Activated naive CD4-positive, alpha-beta T cell treated with Interleukin-2 at 50 U/mL for 16 hours (primary cell): ENCODE data around the gene A3GALT2.

Experiments used
- DNase-seq: peaks from one replicate; pipeline ENCODE4 v3.0.0-alpha.2; 2020

A3GALT2 gene

DNA sequence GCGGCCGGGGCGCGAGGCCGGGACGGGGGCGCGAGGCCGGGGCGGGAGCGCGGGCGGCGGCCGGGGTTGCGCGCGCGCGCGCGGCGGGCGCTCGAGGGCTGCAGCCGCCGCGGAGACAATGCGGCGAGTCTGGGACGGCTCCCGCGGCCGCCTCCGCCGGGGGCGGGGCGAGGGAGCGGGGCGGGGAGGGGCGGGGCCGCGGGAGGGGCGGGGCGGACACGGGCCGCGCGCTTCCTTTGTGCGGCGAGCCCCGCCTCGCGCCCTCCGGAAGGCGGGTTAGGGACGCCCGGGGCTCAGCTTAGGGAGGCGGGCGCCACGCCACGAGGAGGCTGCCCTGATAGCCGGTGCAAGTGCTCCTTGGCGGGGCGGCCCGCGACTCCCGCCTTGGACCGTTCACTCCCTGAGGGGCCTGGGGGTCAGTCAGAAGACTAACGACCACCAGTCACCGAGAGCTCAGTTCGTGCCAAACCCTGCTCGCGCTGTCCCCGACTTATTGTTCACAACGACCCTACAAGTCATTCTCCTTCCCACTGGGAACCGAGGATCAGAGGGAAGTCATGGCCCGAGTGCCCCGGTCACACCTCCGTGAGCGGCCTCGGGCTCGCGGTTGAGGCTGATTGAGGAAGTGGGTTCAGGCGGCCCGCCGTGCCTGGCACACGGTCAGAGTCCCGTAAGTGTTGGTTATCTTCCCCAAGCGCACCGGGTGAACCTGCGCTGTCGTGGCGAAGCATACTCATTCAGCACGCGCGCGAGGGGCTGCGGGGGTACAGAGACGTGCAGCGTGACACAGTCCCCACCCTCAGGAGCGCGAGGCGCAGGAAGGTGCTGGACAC, 29.1 kb upstream of the A3GALT2 start:
- peak; percentile 83 for DNase-seq

DNA sequence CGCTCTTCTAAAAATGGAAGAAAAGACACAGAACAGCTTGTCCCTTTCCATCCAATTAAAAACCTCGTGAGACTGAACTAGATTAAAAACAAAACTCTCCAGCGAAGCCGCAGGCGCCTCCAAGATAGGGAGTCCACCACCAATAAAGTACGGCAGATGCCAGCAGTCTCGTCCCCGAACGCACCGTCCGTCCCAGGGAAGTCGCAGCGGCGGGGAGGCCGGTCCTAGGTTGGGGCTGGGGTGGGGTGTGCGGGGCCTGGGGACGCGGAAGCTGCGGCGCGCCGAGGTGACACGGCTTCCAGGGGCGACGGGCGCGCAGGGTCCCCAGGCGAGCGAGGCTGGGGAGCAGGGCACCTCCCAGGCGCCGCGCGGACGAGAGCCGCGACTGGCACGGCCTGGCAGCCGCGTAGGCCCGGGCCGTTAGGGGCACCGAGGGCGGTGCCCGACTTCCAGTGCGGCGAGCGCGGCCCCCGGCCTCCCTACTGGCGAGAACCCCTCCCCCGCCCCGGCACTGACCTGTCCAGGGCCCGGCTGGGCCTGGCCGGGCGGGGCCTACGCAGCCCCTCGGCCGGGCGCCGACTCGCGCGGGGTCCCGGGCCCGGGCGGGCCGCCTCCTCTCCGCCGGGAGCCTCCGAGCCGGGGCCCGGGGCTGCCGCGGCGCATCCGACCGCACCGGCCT, 28.3 kb upstream of the A3GALT2 start:
- peak; percentile 45 for DNase-seq

DNA sequence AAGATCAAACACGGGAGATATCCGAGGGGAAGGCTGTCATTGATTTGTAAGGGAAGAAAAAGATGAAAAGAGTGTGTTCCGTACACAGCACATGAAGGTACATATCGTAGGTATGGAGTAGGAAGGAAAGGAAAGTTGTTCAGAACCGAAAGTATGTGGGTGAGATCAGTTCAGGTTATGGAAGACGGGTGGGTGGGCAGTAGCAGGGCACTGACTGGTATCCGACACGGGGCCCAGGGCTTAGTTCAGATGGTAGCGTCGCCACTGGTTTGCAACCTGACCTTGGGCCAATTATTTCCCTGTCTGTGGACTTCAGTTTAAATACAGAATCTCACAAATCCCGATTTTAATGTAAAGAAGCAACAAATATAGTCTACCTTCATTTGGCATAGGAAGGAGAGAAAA, 27.8 kb upstream of the A3GALT2 start:
- DNase-seq = peak; percentile 35

DNA sequence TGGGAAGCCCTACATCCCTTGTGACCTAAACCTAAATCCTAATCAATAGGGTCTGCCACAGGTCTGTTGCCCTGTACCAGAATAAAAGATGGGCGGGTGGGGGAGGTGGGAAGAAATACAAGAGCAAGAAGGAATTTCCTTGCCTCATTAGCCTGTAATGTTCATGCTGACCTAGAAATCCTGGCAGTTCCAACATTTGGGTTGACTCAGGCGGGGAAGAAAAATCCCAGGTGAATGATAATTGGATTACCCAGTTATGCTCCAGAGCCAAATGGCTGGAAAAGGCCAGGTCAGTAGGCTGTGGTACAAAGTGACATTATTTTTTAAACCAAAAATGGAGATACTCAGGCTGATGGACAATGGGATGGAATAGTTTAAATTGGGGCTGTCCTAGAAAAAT, 27.3 kb upstream of the A3GALT2 start:
- no peak for DNase-seq

DNA sequence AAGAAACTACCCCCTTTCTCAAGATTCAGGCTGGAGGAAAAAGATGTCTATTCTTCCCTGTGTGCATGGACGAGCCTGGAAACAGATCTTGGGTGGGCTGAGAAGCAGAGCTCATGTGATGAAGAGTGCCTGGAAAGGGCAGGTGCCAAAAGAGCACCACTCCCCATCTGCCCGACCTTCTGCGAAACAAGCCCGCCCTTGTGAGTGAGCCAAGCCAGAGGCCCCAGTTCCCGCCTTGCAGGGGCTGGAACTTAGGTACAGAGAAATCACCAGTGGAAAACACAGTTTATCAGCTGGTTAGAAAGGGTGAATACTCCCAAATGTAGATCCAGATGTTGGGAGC, 26.7 kb upstream of the A3GALT2 start:
- DNase-seq = no peak

DNA sequence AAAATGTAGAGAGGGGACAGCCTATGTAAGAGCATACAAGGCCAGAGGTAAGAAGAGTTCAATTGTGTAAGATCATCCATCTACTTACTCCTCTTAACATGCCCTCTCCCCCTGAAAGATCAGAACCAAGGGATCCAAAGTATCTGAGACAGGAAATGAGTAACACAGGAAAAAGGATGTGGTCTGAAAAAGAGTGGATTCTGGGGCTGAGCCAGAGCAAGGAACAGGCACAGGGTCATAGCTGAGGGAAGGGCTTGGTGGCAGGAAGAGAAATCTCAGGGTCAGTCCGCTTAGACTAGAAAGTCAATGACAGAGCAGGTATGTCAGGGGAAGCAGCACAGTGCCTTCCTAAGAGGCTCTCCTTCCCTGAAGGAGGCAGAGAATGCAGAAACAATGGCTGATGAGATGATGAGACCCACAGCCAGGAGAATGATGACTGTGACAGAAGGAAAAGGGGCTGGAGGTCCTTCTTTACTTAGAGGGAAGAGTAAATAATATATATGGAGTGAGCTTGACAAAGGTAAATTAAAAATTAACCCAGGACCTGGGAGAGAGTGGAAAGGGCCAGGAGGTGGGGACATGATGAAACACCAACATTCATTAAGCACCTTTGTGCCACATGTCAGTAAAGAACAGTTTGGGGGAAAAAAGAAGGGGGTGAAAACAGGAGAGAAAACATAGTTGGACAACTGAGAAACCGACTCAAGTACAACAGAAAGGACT, 26.2 kb upstream of the A3GALT2 start:
- no peak for DNase-seq

DNA sequence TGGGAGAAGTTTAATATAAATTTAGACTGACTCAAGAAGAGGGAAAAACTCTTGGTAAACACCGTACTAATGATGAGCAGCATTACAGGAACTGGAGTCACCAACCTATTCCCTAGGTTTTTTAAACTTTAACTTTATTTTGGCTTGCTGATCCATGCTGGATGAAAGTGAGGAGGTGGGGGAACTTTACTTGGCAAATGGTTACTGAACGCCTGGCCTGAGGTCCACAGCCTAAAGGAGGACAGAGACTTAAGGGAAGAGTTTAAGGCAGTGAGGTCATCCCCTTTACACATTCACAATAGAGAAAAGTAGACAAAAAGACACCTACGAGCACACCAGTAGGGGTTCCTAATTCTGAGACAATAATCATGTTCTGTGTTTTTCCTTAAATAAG, 25.6 kb upstream of the A3GALT2 start:
- no peak for DNase-seq

DNA sequence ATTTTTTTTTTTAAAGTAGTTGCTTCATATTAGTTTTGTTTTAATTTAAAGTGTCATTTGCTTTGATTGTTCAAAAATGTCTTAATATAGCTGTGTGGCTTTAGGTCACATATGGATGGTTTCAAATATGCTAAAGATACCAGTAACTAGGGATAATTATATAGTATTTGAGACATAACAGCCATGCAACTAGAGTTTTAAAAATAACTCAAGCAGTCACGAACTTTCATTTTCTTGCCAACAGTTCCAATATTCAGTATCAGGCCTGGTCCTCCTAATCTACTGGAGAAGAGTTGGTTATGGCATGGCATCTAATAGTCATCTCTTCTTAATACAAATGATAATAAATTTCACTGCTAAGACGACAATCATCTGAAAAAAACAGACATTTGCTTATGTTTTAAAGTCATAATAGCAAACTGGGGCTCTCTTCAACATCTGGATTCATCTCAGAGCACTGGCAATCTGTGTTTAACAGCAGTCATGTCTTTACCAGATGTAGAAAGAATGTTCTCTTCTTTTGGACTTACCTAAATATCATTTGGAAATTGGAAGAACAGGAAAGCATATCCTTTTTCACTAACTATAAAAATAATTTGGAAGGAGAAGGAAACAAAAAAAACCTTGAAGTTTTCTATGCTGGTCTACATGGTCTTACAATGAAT, 24.1 kb upstream of the A3GALT2 start:
- DNase-seq = no peak

DNA sequence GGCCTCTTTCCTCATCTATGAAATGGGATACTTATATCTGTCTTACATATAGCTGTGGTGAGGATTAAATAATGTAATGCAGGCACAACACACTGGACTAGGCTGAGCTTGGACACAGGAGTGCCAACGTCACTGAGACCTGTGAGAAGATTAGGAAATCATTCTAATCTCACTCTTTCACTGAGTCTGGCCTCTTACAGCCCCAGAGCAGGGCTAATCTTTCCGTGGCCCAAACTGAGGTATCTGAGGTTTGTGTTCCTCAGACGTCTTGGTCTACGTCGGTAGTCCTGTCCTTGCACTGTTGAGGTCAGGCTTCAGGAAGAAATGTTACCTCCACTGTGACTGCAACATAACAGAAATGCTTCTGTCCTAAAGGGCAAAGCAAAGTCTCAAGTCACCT, 22.6 kb upstream of the A3GALT2 start:
- DNase-seq = no peak

DNA sequence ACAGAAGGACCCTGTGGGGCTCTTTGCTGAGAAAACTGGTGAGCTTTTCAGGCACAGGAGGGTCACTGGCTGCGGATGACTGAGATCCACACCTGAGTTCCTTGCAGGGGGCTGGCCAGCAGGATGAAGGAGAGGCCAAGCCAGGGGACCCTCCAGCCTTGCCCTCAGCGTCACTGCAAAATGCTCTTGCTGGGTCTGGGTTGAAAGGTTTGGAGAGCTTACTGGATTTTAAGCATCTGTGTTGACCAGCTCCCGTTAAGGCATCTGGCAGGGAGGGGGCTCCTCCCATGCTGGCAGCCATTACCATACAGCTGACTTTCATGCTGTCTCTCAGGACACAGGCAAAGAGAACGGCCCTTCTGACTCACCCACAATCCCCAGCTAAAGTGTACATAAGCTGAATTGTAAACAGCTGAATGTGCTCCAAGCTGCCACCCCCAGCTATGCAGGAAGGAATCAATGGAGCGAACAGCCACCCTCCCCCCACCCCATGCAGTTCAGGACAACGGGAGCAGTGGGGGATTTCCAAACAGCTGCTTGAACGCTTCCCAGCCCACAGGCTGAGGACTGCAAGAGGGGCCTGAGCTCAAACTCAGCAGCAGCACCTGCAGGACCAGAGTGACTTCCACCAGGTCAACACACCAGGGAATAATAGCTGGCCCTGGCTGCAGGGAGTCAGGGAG, 21.3 kb upstream of the A3GALT2 start:
- no peak for DNase-seq

DNA sequence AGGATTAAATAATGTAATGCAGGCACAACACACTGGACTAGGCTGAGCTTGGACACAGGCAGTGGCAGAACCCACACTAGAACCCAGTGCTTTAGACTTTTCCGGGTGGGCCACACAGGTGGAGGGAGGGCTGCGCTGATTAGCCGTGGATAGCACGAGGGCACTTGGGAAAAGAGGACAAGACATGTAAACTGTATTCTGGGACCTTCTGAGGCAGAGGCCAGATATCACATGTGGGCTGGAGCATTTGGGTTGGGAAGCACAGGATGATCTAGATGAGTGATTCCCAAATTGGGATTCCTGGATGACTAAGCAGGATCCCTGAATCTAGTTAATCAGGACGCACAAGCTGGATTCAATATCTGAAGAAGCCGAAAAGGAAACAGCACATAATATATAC, 20.3 kb upstream of the A3GALT2 start:
- DNase-seq = no peak

DNA sequence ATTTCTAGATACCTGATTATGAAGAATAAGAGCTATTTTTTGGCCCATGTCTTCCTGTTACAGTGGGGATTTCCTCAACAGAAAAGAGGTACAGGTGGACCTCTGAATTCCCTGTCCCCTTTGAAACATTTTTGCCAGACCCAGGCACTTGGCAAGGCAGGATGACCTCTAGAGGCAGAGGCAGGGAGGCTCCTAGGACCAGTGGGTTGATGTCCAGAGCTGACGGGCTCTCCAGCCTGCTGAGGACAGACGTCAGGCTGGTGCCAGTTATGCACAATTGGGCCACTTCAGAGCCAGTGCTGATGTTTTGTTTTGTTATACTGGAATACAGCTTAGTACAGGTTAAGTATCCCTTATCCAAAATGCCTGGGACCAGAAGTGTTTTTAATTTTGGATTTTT, 18.5 kb upstream of the A3GALT2 start:
- no peak for DNase-seq

DNA sequence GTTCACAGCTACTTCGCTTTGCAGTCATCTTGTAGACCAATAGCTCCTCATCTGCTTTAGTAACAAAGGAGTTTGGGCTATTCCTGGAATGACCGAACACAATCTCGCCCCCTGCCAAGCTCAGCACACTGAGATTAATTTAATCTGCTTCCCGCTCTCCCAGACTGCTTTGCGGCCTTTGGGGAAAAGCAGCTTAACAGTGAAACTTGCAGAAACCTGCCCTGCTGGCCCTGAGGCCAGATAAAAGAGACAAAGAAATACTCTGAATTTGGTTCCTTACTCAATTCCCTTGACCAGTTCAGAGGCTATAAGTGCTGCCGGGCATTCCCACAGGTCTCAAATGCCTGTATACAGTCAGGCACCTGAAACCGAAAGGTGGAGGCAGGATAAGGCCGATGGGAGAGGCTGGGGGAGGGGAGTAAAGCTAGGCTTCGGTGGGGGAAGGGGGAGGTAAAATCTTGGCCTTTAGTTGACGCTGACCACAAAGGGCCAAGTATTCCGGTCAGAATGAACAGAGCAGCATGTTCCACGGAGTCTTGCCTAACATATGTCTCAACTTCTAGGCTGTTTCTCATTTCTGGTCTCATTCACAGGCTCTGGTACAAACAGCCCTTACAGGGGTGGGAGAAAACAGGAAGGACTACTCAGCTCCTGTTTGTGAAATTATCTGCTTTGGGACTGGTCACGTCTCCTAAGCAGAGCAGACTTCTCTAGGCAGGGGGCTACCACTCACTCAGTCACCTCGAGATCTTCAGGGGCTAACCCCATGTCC, 17.7 kb upstream of the A3GALT2 start:
- no peak for DNase-seq

DNA sequence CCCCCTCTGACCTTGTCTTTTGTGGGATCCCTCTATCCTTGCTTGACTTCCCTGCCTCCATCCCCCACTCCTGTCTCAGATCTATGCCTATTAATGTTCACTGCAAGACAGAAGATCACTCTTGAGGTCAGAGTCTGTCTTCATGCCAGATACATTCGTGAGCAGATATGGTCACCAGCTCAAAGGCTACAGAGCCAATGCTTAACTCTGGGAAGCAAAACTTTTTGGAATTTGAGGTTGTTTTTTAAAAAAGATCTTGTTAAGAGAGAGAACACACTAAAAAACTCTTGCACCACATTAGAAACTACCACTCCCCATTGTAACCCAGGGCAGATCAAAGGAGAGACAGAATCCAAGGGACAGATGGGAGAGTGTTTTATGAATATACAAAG, 17.1 kb upstream of the A3GALT2 start:
- DNase-seq = no peak

DNA sequence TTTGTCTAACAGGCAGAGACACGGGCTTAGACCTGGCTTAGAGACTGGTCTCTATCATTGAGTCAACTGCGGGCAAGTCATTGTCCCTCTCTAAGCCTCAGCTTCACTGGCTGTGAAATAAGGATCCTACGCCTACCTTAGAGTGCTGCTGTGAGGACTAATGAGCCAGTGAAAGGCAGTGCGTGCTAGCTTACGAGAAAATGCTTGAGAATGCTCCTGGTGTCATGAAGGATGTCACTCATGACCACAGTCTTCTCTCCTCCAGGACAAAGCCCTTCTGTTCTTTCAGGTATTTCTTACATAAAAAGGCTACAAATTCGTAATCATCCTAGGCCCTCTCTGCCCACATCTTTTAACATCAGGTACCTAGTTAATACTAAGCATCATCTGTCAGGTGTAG, 16.5 kb upstream of the A3GALT2 start:
- DNase-seq = no peak

DNA sequence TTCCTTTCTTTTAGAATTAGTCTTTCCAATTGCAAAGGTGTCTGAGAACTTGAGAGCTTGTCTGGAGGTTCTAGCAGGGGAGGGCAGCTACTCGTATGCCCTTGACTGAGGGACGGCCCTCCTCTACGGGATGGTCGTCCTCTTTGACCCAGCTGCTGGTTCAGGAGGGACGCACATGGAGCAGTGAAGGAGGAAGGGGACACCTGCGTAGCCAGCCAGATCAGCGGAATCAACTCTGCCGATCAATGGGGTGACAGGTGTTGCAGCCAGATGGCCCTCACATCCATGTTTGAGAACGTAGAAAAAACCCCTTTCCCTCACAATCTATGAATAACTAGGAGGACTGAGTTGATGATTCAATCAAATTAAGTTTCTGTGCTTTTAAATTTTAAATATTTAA, 15.7 kb upstream of the A3GALT2 start:
- no peak for DNase-seq

DNA sequence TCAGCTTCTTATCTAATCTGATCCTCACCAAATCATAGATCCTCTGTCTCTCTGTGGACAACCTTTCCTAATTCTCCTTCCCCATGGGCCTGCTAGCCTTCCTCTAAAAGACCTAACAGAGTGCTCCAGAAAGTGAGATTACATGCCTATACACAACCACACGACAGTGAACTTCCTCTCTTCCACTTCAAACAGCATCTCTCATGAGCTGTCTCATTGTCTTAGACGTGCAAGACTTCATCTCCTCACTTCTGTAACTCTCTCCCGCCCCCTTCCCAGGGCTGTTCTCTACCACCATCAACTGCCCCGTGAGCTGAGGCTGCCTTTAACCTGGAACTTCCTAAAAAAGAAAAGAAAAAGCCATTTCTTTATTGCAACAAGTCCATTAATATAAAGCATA, 14.1 kb upstream of the A3GALT2 start:
- DNase-seq = no peak

DNA sequence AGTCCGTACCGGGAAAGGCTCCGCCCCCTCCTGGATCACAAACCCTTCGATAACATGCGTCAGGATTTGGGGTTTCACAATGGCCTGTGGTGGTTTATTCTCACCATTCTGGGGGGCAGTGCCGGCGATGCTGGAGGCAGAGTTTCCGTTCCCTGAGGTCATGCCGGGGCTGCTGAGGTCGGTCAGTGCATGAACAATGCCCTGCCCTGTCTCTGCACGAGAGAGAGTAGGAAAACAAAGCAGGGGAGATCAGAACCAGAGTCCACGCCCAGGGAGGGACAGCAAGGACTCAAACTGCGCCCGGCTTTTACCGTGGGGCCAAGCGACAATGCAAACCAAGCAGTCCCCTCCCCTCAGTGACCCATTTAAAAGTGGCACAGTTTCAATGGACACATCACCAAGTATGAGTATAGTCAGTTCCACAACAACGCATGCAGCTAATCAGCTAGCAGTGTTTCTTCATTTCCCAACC, 13.2 kb upstream of the A3GALT2 start:
- DNase-seq = no peak

DNA sequence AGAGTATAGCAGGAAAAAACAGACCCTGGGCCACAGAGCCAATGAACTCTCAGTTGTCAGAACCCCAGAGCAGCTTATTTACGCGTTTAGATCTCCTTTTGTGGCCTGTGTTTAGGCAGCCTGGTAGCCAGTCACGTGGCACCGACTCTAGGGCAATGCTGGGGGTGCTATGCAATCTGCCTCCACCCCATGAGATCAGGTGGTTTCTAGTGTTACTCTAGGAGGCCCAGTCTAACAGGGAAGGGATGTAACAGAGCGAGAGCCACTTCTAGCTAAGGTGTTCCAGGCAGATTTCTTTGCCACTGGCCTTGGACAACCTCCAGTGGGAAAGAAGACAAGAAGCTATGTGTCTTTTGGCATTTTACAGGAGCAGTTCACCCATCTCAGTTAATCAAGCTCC, 12.0 kb upstream of the A3GALT2 start:
- no peak for DNase-seq

DNA sequence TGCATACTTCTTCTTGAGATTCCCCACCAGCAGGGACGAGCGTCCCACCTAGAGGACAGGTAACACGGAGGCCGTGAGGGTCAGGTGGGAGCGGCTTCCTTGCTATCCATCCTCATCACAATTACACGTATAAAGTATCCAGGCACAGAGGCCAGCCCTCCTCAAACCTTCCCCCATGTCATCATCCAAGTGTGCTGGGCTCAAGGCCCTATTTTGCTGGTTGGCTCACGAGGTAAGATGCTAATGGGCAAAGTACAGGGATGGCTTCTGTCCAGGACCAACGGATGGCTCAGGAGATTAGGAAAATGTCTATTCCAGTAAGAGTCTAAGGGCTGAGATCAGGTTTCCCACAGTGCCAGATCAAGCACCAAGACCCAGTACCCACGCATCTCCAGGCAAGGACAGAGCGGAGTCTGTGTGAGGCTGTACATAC, 11.5 kb upstream of the A3GALT2 start:
- DNase-seq = no peak

DNA sequence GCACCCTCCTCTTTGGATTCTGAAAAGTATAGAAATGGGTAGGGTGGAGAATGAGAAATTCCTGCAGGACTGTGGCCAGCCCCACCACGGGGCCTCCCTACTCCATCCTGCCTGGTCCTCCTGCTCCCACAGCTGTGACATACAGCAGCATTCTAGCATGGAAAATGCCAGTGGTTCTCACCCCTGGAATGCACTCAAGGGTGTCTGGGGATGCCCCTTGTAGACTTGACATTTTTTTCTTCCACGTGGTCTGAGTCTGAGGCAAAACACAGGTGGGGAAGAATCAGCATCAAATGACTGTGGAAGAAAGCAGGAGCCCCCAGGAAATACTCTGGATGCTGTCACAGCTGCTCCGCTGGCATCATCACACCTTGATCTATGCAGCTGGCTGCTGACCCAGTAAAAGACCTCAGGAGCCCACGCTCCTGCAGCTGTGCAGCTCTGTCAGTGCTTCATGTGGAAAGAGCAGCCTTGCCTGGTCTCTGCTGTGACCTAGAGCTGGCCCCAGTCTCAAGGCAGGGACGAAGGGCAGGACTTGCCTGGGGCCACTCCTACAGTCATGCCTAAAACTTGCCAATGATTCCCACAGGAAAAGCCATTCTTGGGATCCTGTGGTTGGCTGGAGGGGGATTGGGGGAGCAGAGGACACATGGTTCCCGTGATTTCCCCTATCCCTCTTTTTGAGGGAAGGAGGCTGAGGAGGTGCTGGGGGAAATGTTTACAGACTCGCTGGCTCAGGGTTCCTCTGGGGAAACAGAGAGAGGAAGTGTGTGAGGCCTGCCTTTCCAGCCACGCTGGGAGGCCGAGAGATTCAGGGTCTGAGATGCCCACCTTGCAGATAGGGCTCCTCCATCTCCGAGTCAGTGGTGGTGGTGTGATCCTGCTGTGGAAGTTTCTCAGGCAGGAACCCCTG, 10.8 kb upstream of the A3GALT2 start:
- DNase-seq = no peak
